ENCODE results near the gene CSRP1. TPM values are rescaled to one million over a fixed set of nuclear protein-coding genes. Genes with fewer than 3 reads are reported as not detected.

The CSRP1 gene
- total RNA-seq, 1 experiment from 2014 or later = 94.4 TPM

- Histone ChIP-seq H3K4me1 (ENCODE audit: control insufficient read depth, insufficient read depth, low read length) (peaks cover 49% of the 10 kb centered on the region), H3K27ac (ENCODE audit: low read length) (no peak overlapping the region), H3K9me3 (ENCODE audit: control insufficient read depth, insufficient read depth, low read depth, low read length) (no peaks in the 10 kb centered on the region), H3K27me3 (ENCODE audit: control insufficient read depth, insufficient read depth, low read length) (no peaks in the 10 kb centered on the region), H3K4me3 (ENCODE audit: low read depth in 2 of 2, low read length in 2 of 2) (no peak overlapping the region), H3K36me3 (ENCODE audit: control insufficient read depth, insufficient read depth, low read length) (no peaks in the 10 kb centered on the region)
- in situ Hi-C loops (cut with HindIII; ENCODE audit: low pct_unique_long_range_greater_than_20kb, low sequenced_read_pairs) = no loop called here
- CTCF ChIA-PET = interaction anchor here (0.6 to 3.2 kb wide), 4 partner anchors 10 to 503 kb away, joined by 3 to 30 read pairs (median 6); no protein-coding TSS in a partner anchor
- DNase-seq (ENCODE audit: low read depth, low spot score) (no peak), ATAC-seq (no peak)
- TF ChIP-seq POLR2AphosphoS5 (IDR thresholded peaks at IDR 0.05; ENCODE audit: low read depth, low read length) (no peak), SIN3A (IDR thresholded peaks at IDR 0.05; ENCODE audit: borderline replicate concordance, insufficient read depth, low read depth, low read length) (no peak), CTCF (IDR thresholded peaks at IDR 0.05) (no peak), TCF7L2 (IDR thresholded peaks at IDR 0.05; ENCODE audit: low read depth, low read length) (no peak), REST (IDR thresholded peaks at IDR 0.05; ENCODE audit: insufficient read depth in 1 of 2, low read depth in 2 of 2, low read length in 1 of 2) (no peak)
- intact Hi-C loops (cut with micrococcal nuclease; ENCODE audit: unreplicated experiment) = no loop called here
- no TSS peak for BruUV-seq (replicated peaks)
- POLR2A ChIA-PET = no interaction called here
Measured at GRCh38 chr1:201502511-201502857, 4.4 kb downstream of the CSRP1 start.

GRCh38 chr1:201501812-201502510 is 5.0 kb downstream of the CSRP1 start:
- in situ Hi-C loops (cut with HindIII; ENCODE audit: low pct_unique_long_range_greater_than_20kb, low sequenced_read_pairs) = no loop called here
- no TSS peak for BruUV-seq (replicated peaks)
- TF ChIP-seq REST (IDR thresholded peaks at IDR 0.05; ENCODE audit: insufficient read depth in 1 of 2, low read depth in 2 of 2, low read length in 1 of 2) (no peak), CTCF (IDR thresholded peaks at IDR 0.05) (no peak), SIN3A (IDR thresholded peaks at IDR 0.05; ENCODE audit: borderline replicate concordance, insufficient read depth, low read depth, low read length) (no peak), TCF7L2 (IDR thresholded peaks at IDR 0.05; ENCODE audit: low read depth, low read length) (no peak), POLR2AphosphoS5 (IDR thresholded peaks at IDR 0.05; ENCODE audit: low read depth, low read length) (no peak)
- CTCF ChIA-PET = interaction anchor here (0.6 to 3.2 kb wide), 4 partner anchors 11 to 503 kb away, joined by 3 to 30 read pairs (median 6); no protein-coding TSS in a partner anchor
- H3K36me3 ChIP-seq (ENCODE audit: control insufficient read depth, insufficient read depth, low read length) = no peaks in the 10 kb centered on the region
- POLR2A ChIA-PET = no interaction called here
- ATAC-seq (no peak), DNase-seq (ENCODE audit: low read depth, low spot score) (no peak)
- no peak overlapping the region for H3K27ac ChIP-seq (ENCODE audit: low read length)
- no peaks in the 10 kb centered on the region for H3K27me3 ChIP-seq (ENCODE audit: control insufficient read depth, insufficient read depth, low read length)
- H3K9me3 ChIP-seq (ENCODE audit: control insufficient read depth, insufficient read depth, low read depth, low read length) = no peaks in the 10 kb centered on the region
- H3K4me3 ChIP-seq (ENCODE audit: low read depth in 2 of 2, low read length in 2 of 2) = no peak overlapping the region
- intact Hi-C loops (cut with micrococcal nuclease; ENCODE audit: unreplicated experiment) = no loop called here
- peaks cover 45% of the 10 kb centered on the region for H3K4me1 ChIP-seq (ENCODE audit: control insufficient read depth, insufficient read depth, low read length)

All from Panc1 (cell line).